Aorta (tissue), 5 donors: ENCODE measurements around the gene LRP3. TPM values are rescaled to one million over a fixed set of nuclear protein-coding genes. Genes with fewer than 3 reads are reported as not detected.

Experiments used
- ATAC-seq: fragments of 200-7000 bp; cut with Tn5 transposase; one replicate; pipeline ENCODE4 v1.9.1; 2022; ENCODE audit warnings: moderate library complexity; ENCODE audit not compliant: low FRiP score
- DNase-seq, 2 donors: peaks; one replicate each; pipeline ENCODE4 v3.0.0-alpha.2; 2020
- H3K27ac ChIP-seq, 2 donors: one replicate each; pipeline ENCODE4 v1.5.1; 2013; ENCODE audit warnings: low read length in 2 of 2, mild to moderate bottlenecking in 2 of 2, moderate library complexity in 2 of 2, control low read depth in 1 of 2, inconsistent platforms in 1 of 2, low read depth in 1 of 2
- H3K27me3 ChIP-seq, 2 donors: one replicate each; pipeline ENCODE4 v1.6.1; 2013; ENCODE audit warnings: control low read depth in 1 of 2, low read length in 1 of 2, mild to moderate bottlenecking in 1 of 2, moderate library complexity in 1 of 2; ENCODE audit not compliant: insufficient read depth in 2 of 2, control insufficient read depth in 1 of 2
- H3K36me3 ChIP-seq, 2 donors: one replicate each; pipeline ENCODE4 v1.6.1; 2013; ENCODE audit warnings: control low read depth in 1 of 2, low read length in 1 of 2, mild to moderate bottlenecking in 1 of 2; ENCODE audit not compliant: insufficient read depth in 2 of 2, control insufficient read depth in 1 of 2
- H3K4me1 ChIP-seq, 2 donors: one replicate each; pipeline ENCODE4 v1.6.1; 2013; ENCODE audit warnings: low read length in 2 of 2, control low read depth in 1 of 2, mild to moderate bottlenecking in 1 of 2, moderate library complexity in 1 of 2; ENCODE audit not compliant: insufficient read depth in 2 of 2, control insufficient read depth in 1 of 2
- H3K4me3 ChIP-seq, 2 donors: one replicate each; pipeline ENCODE4 v1.5.1; 2013; ENCODE audit warnings: low read length in 2 of 2, control low read depth in 1 of 2, mild to moderate bottlenecking in 1 of 2
- H3K9me3 ChIP-seq: one replicate; pipeline ENCODE4 v1.6.1; 2013; ENCODE audit warnings: mild to moderate bottlenecking, low read length; ENCODE audit not compliant: control insufficient read depth
- WGBS, 2 donors: extraction: QIAGEN DNeasy Blood & Tissue Kit; methylation state at CpG; one replicate each; pipeline ENCODE4 v1.1.7; 2013; 5-methylcytosine and 5-hydroxymethylcytosine counted together
- intact Hi-C, 2 donors: fragments of 100-400 bp; cut with DNase I; formaldehyde crosslinking; loops; one replicate each; pipeline versions ENCODE4 v1.14.2 to v1.15.0; 2022
- polyA plus RNA-seq, 2 donors: library from polyadenylated mRNA; stranded (reverse); fragments of 200-250 nt; gene quantifications; one replicate each; pipeline ENCODE4 v1.2.3, GENCODE V29; 2013
- total RNA-seq, 2 donors: library from RNA; stranded (reverse); fragmentation: NEBNext Ultra II Directional; extraction: Animal tissue kit (Norgen Biotek cat#: 25700); gene quantifications; one replicate each; pipeline ENCODE4 v1.2.1, GENCODE V29; 2021
- donor health status: healthy with polysubstance abuse.
- donor health status: Bipolar disorder and iron deficiency.
- donor health status: DM: no; HTN: no; CAD: no.
- donor health status: DM: no; HTN: no; CAD: no.
- donor health status: DM: yes; HTN: yes; CAD: no.

Gene LRP3
- total and polyA plus RNA-seq, 4 donors, result 3.9 to 27.2 (median 21.2) TPM

DNA sequence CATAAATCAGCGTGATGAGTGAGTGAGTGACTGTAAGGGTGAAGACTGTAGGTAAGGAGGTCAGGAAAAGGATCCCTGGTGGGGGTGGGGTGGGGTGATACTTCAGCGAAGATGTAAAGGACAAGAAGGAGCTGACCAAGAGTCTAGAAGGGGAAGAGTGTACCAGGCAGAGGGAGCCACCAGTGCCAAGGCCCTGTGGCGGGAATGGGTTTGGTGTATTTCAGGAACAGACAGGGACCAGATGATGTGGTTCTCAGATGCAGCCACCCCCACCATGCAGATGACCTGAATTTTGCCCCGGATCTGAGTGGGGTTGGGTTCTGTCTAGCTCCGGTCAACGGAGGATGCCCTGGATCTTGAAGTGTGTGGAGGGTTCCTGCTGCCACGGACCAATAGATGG is 61.7 kb downstream of the LRP3 start:
- WGBS, 2 donors, result 84 to 87% methylated on average over 7 of the region's 7 CpGs
- Histone ChIP-seq H3K27me3 (no peaks in the 10 kb centered on the region), H3K4me3 (no peak overlapping the region), H3K9me3 (no peaks in the 10 kb centered on the region), H3K27ac (no peak overlapping the region), H3K36me3 (no peaks in the 10 kb centered on the region), H3K4me1 (no peaks in the 10 kb centered on the region)
- ATAC-seq (no peak), DNase-seq (no peak)
- intact Hi-C loops, result loop anchor here in 1 of 2 donors (2.0 kb wide), 1 partner anchor 65 kb away; no protein-coding TSS in a partner anchor

DNA sequence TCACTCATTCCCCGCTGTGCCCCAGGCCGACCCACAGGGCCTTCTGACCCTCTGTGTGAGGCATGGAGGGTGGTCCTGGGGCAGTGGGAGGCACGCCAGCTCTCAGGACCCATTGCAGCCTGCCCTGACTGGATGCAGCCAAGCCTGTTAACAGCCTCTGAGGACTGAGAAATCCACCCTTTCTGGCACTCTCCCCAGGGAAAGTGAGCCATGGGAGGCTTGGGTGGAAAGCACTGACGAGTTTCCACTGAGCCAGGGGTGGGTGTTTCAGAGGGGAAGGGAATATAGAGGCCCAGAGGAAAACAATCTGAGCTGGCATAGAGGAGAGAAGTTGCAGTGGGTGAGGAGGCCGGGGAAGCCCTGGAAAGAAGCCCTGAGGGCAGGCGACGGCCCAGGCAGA is 62.1 kb downstream of the LRP3 start:
- Histone ChIP-seq H3K27ac (no peak overlapping the region), H3K9me3 (no peaks in the 10 kb centered on the region), H3K4me1 (no peaks in the 10 kb centered on the region), H3K4me3 (no peak overlapping the region), H3K36me3 (no peaks in the 10 kb centered on the region), H3K27me3 (no peaks in the 10 kb centered on the region)
- 30 to 41% methylated on average over 7 of the region's 7 CpGs for WGBS, 2 donors
- ATAC-seq (no peak), DNase-seq (no peak)
- intact Hi-C loops, result loop anchor here in 1 of 2 donors (2.0 kb wide), 1 partner anchor 65 kb away; no protein-coding TSS in a partner anchor

DNA sequence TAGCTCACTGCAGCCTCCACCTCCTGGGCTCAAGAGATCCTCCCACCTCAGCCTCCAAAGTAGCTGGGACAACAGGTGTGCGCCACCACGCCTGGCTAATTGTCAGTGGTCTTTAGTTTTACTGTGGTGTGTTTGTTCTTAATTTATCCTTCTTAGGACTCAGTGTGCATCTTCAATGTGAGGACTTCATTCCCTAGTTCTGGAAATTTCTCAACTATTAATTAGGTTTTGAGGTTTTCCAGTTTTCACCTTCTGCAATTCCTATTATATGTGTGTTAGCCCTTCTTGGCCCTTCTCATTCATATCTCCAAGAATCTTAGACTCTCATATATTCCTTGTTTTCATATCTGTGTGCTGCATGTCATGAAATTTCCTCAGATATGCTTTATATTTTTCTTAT is 63.7 kb downstream of the LRP3 start:
- Histone ChIP-seq H3K27ac (no peak overlapping the region), H3K36me3 (no peaks in the 10 kb centered on the region), H3K4me3 (no peak overlapping the region), H3K4me1 (no peaks in the 10 kb centered on the region), H3K9me3 (no peaks in the 10 kb centered on the region), H3K27me3 (no peaks in the 10 kb centered on the region)
- intact Hi-C loops, result loop anchor here in 1 of 2 donors (2.0 kb wide), 1 partner anchor 63 kb away; no protein-coding TSS in a partner anchor
- no peak for DNase-seq
- 92 to 99% methylated on average over 2 of the region's 2 CpGs for WGBS, 2 donors
- no peak for ATAC-seq

Other genes starting within 250 kb of the LRP3 start
- gene CEP89, start 222.4 kb upstream of the LRP3 start, total RNA-seq, result 10 to 100 TPM; 13.7 to 22.6 TPM
- 10 to 100 TPM in 1 of 2 donors, 1 to 10 TPM in 1; 4.4 to 18.3 TPM for gene CEP89, start 222.4 kb upstream of the LRP3 start, polyA plus RNA-seq
- 1 to 10 TPM; 1.0 to 1.8 TPM for gene FAAP24, start 222.1 kb upstream of the LRP3 start, total RNA-seq
- 1 to 10 TPM in 1 of 2 donors, not detected in 1; 1.6 TPM for gene FAAP24, start 222.1 kb upstream of the LRP3 start, polyA plus RNA-seq
- gene RHPN2, start 129.4 kb upstream of the LRP3 start, total RNA-seq, result 1 to 10 TPM; 1.1 to 1.9 TPM
- gene RHPN2, start 129.4 kb upstream of the LRP3 start, polyA plus RNA-seq, result 1 to 10 TPM in 1 of 2 donors, under 1 TPM in 1; 0.33 to 5.0 TPM
- 1 to 10 TPM; 7.9 to 8.9 TPM for gene GPATCH1, start 113.1 kb upstream of the LRP3 start, total RNA-seq
- gene GPATCH1, start 113.1 kb upstream of the LRP3 start, polyA plus RNA-seq, result 10 to 100 TPM in 1 of 2 donors, 1 to 10 TPM in 1; 3.8 to 10.6 TPM
- gene WDR88, start 62.2 kb upstream of the LRP3 start, total RNA-seq, result not detected
- not detected for gene WDR88, start 62.2 kb upstream of the LRP3 start, polyA plus RNA-seq
- under 1 TPM in 1 of 2 donors, not detected in 1; 0.63 TPM for gene SLC7A10, start 31.5 kb downstream of the LRP3 start, total RNA-seq
- not detected for gene SLC7A10, start 31.5 kb downstream of the LRP3 start, polyA plus RNA-seq
- 10 to 100 TPM in 1 of 2 donors, 1 to 10 TPM in 1; 6.1 to 10.3 TPM for gene CEBPA, start 108.2 kb downstream of the LRP3 start, total RNA-seq
- gene CEBPA, start 108.2 kb downstream of the LRP3 start, polyA plus RNA-seq, result 10 to 100 TPM in 1 of 2 donors, 1 to 10 TPM in 1; 1.0 to 14.3 TPM
- gene CEBPG, start 179.4 kb downstream of the LRP3 start, total RNA-seq, result 10 to 100 TPM; 21.8 to 30.5 TPM
- 10 to 100 TPM in 1 of 2 donors, 1 to 10 TPM in 1; 8.6 to 32.2 TPM for gene CEBPG, start 179.4 kb downstream of the LRP3 start, polyA plus RNA-seq